GM21526 (cell line): ENCODE measurements around the gene PHC2.

Experiments
- ATAC-seq: cut with Tn5 transposase; IDR thresholded peaks from one replicate; pipeline ENCODE4 v1.9.1; 2021; ENCODE audit warnings: moderate library complexity; ENCODE audit not compliant: unreplicated experiment, low FRiP score

Gene PHC2

GRCh38 chr1:33430692-33431593 is at the start of gene PHC2:
TSS of gene PHC2 (minus strand) at chr1:33431095. CDS start at chr1:33375539, 55,556 bp downstream.
- peak; percentile 93 for ATAC-seq

GRCh38 chr1:33477451-33477850 is 46.6 kb upstream of the PHC2 start:
- no peak for ATAC-seq

- ATAC-seq = no peak
These were observed 43.0 kb upstream of the PHC2 start for GRCh38 chr1:33473900-33474299.

GRCh38 chr1:33472269-33472980 is 41.5 kb upstream of the PHC2 start, which contains the start of gene ZSCAN20:
TSS of gene ZSCAN20 (plus strand) at chr1:33472645. CDS start at chr1:33479289, 6,644 bp downstream.
- peak; percentile 86 for ATAC-seq

GRCh38 chr1:33471416-33471815 is 40.5 kb upstream of the PHC2 start:
- ATAC-seq = no peak

GRCh38 chr1:33470495-33471012 is 39.7 kb upstream of the PHC2 start:
- ATAC-seq = no peak

GRCh38 chr1:33469691-33470090 is 38.8 kb upstream of the PHC2 start:
- no peak for ATAC-seq

GRCh38 chr1:33468967-33469366 is 38.1 kb upstream of the PHC2 start:
- no peak for ATAC-seq

GRCh38 chr1:33468531-33468930 is 37.6 kb upstream of the PHC2 start:
- no peak for ATAC-seq

- no peak for ATAC-seq
These were observed 37.1 kb upstream of the PHC2 start for GRCh38 chr1:33468011-33468410.

- no peak for ATAC-seq
These were observed 35.3 kb upstream of the PHC2 start for GRCh38 chr1:33466159-33466558.

GRCh38 chr1:33465316-33465715 is 34.4 kb upstream of the PHC2 start:
- no peak for ATAC-seq

- no peak for ATAC-seq
These were observed 33.7 kb upstream of the PHC2 start for GRCh38 chr1:33464552-33464951.

- ATAC-seq = no peak
These were observed 31.7 kb upstream of the PHC2 start for GRCh38 chr1:33462405-33463164.

- peak; percentile 69 for ATAC-seq
These were observed 30.2 kb upstream of the PHC2 start for GRCh38 chr1:33460947-33461629.

GRCh38 chr1:33460144-33460543 is 29.2 kb upstream of the PHC2 start:
- ATAC-seq = no peak

- ATAC-seq = no peak
These were observed 28.8 kb upstream of the PHC2 start for GRCh38 chr1:33459691-33460090.

GRCh38 chr1:33456502-33456886 is 25.6 kb upstream of the PHC2 start:
- ATAC-seq = no peak

GRCh38 chr1:33455539-33456501 is 24.9 kb upstream of the PHC2 start:
- no peak for ATAC-seq
